Aorta (tissue), 5 donors: ENCODE measurements around the gene TFIP11. TPM values are rescaled to one million over a fixed set of nuclear protein-coding genes. Genes with fewer than 3 reads are reported as not detected.

Experiments
- ATAC-seq: fragments of 200-7000 bp; cut with Tn5 transposase; one replicate; pipeline ENCODE4 v1.9.1; 2022; ENCODE audit warnings: moderate library complexity; ENCODE audit not compliant: low FRiP score
- DNase-seq, 2 donors: peaks; one replicate each; pipeline ENCODE4 v3.0.0-alpha.2; 2020
- H3K27ac ChIP-seq, 2 donors: one replicate each; pipeline ENCODE4 v1.5.1; 2013; ENCODE audit warnings: low read length in 2 of 2, mild to moderate bottlenecking in 2 of 2, moderate library complexity in 2 of 2, control low read depth in 1 of 2, inconsistent platforms in 1 of 2, low read depth in 1 of 2
- H3K27me3 ChIP-seq, 2 donors: one replicate each; pipeline ENCODE4 v1.6.1; 2013; ENCODE audit warnings: control low read depth in 1 of 2, low read length in 1 of 2, mild to moderate bottlenecking in 1 of 2, moderate library complexity in 1 of 2; ENCODE audit not compliant: insufficient read depth in 2 of 2, control insufficient read depth in 1 of 2
- H3K36me3 ChIP-seq, 2 donors: one replicate each; pipeline ENCODE4 v1.6.1; 2013; ENCODE audit warnings: control low read depth in 1 of 2, low read length in 1 of 2, mild to moderate bottlenecking in 1 of 2; ENCODE audit not compliant: insufficient read depth in 2 of 2, control insufficient read depth in 1 of 2
- H3K4me1 ChIP-seq, 2 donors: one replicate each; pipeline ENCODE4 v1.6.1; 2013; ENCODE audit warnings: low read length in 2 of 2, control low read depth in 1 of 2, mild to moderate bottlenecking in 1 of 2, moderate library complexity in 1 of 2; ENCODE audit not compliant: insufficient read depth in 2 of 2, control insufficient read depth in 1 of 2
- H3K4me3 ChIP-seq, 2 donors: one replicate each; pipeline ENCODE4 v1.5.1; 2013; ENCODE audit warnings: low read length in 2 of 2, control low read depth in 1 of 2, mild to moderate bottlenecking in 1 of 2
- H3K9me3 ChIP-seq: one replicate; pipeline ENCODE4 v1.6.1; 2013; ENCODE audit warnings: mild to moderate bottlenecking, low read length; ENCODE audit not compliant: control insufficient read depth
- WGBS, 2 donors: extraction: QIAGEN DNeasy Blood & Tissue Kit; methylation state at CpG; one replicate each; pipeline ENCODE4 v1.1.7; 2013; 5-methylcytosine and 5-hydroxymethylcytosine counted together
- intact Hi-C, 2 donors: fragments of 100-400 bp; cut with DNase I; formaldehyde crosslinking; loops; one replicate each; pipeline versions ENCODE4 v1.14.2 to v1.15.0; 2022
- polyA plus RNA-seq, 2 donors: library from polyadenylated mRNA; stranded (reverse); fragments of 200-250 nt; gene quantifications; one replicate each; pipeline ENCODE4 v1.2.3, GENCODE V29; 2013
- total RNA-seq, 2 donors: library from RNA; stranded (reverse); fragmentation: NEBNext Ultra II Directional; extraction: Animal tissue kit (Norgen Biotek cat#: 25700); gene quantifications; one replicate each; pipeline ENCODE4 v1.2.1, GENCODE V29; 2021
- donor health status: healthy with polysubstance abuse.
- donor health status: Bipolar disorder and iron deficiency.
- donor health status: DM: no; HTN: no; CAD: no.
- donor health status: DM: no; HTN: no; CAD: no.
- donor health status: DM: yes; HTN: yes; CAD: no.

Gene TFIP11
- total and polyA plus RNA-seq, 4 donors = 6.1 to 31.4 (median 26.2) TPM

DNA sequence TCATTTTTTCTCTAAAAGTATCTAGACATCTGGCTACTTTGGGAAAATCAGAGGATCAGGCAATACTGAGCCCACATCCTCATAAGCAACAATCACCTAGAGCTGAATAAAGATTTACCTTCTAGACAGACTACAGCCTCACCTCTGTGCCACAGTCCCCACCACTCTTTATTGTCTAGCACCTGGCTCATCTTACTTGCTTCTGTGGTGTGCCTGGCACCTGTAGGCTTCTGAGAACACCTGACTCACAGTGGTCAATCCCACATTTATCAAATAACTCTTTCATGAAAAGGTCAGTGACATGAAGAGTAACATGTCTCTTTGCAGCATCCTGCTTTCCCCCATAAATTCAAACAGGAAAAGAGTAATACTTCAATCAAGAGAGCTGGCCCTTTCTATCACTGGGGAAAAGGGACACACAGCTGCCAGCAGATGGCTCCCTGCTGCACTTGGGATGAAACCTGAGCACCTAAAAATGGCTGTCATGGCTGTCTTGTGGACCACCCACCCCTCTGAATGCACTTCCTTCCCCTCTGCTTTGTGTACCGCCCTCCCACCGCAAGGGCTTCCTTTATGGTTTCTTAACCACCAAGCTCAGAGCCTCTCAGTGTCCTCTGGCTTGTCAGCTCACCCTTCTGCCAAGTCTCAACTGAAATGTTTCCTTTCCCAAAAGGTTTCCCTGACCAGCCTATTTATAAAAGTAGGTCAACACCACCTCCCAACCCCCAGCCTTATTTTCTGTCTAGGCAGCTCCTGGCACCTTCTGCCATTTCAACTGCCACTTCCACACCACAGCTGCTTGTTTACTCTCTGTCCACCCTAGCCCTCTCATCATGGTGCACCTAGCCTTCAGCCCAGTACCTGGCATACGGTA, 9.3 kb downstream of the TFIP11 start:
- Histone ChIP-seq H3K4me3 (no peak overlapping the region), H3K27ac (peak overlapping the region in 1 of 2 donors; percentile 9), H3K9me3 (no peaks in the 10 kb centered on the region), H3K4me1 (no peaks in the 10 kb centered on the region), H3K36me3 (peaks cover 14 to 22% of the 10 kb centered on the region in 2 donors), H3K27me3 (no peaks in the 10 kb centered on the region)
- no peak for ATAC-seq
- intact Hi-C loops = no loop called here
- WGBS, 2 donors = 39 to 43% methylated on average over 3 of the region's 3 CpGs
- DNase-seq = peak in 1 of 2 donors; percentile 60

DNA sequence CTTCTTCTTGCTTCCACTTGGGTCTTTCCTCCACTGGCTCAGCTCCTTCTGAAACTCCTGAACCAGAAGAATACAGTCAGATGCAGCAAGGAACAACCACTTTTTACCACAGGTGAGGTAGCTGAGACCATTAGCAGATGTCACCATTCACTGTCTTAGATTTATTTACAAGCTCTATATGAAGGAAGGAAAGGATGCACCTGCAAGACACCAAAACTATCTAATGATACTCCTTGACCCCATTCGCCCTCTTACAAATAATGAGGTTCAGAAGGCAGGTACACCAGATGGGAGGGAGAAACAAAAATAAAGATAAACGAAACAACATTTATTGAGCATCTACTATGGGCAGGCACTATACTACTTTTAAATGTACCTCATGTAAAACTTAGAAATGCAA, 10.3 kb downstream of the TFIP11 start:
- no peak overlapping the region for H3K4me3 ChIP-seq
- H3K27ac ChIP-seq = no peak overlapping the region
- DNase-seq = no peak
- intact Hi-C loops = no loop called here
- 91 to 93% methylated on average over 2 of the region's 2 CpGs for WGBS, 2 donors
- no peaks in the 10 kb centered on the region for H3K27me3 ChIP-seq
- H3K36me3 ChIP-seq = peaks cover 14 to 22% of the 10 kb centered on the region in 2 donors
- no peaks in the 10 kb centered on the region for H3K4me1 ChIP-seq
- no peaks in the 10 kb centered on the region for H3K9me3 ChIP-seq
- ATAC-seq = no peak

DNA sequence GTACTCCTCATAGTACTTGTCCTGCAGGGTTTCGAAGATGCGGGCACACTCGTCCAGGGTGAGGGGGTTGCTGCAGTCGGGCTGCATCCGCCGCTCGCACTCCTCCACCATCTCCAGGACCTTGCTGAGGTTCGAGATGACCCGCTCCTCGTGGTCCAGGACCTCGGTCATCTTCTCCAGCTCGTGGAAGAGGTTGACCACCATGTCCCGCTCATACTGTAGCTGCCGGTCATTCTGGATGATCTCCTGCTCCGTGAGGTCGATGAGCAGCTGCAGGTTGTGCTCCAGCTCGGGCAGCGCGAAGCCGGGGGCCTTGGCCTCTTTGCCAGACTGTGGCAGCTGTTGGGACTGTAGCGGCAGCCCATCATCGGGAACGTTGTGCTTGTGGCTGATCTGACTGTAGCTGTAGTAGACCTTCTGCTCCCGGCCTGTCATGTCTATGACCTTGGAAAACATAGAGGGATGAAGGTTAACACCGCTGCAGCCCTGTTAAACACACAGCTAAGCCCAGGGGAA, 13.0 kb downstream of the TFIP11 start:
- ATAC-seq (peak; percentile 22), DNase-seq (no peak)
- H3K27me3 ChIP-seq = no peaks in the 10 kb centered on the region
- peaks cover 4 to 22% of the 10 kb centered on the region in 2 donors for H3K36me3 ChIP-seq
- no peaks in the 10 kb centered on the region for H3K9me3 ChIP-seq
- intact Hi-C loops = no loop called here
- 91 to 92% methylated on average over 25 of the region's 25 CpGs for WGBS, 2 donors
- H3K27ac ChIP-seq = no peak overlapping the region
- no peak overlapping the region for H3K4me3 ChIP-seq
- H3K4me1 ChIP-seq = no peaks in the 10 kb centered on the region

DNA sequence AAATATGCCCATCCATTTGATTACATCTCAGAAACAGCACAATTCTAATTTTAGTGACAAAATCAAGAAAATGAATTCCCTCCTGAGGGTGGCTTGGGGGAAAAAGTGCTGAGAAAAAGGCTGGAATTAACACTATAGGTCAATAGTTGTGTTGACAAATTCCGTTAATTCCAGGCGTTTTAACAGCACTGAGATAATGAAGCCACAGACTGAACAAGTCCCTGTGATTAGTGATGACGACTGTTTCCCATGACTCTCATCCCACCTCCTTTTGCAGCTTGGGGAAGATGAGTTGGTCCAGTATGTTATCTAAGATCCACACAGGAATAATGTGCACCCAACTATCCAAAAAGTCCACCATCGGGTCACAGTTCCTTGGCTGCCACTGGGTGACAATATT, 15.8 kb downstream of the TFIP11 start:
- WGBS, 2 donors = 78 to 79% methylated on average over 4 of the region's 4 CpGs
- no peaks in the 10 kb centered on the region for H3K27me3 ChIP-seq
- no peak for DNase-seq
- H3K9me3 ChIP-seq = no peaks in the 10 kb centered on the region
- no peak overlapping the region for H3K4me3 ChIP-seq
- ATAC-seq = no peak
- H3K27ac ChIP-seq = no peak overlapping the region
- H3K4me1 ChIP-seq = no peaks in the 10 kb centered on the region
- intact Hi-C loops = no loop called here
- peaks cover 3 to 17% of the 10 kb centered on the region in 2 donors for H3K36me3 ChIP-seq

DNA sequence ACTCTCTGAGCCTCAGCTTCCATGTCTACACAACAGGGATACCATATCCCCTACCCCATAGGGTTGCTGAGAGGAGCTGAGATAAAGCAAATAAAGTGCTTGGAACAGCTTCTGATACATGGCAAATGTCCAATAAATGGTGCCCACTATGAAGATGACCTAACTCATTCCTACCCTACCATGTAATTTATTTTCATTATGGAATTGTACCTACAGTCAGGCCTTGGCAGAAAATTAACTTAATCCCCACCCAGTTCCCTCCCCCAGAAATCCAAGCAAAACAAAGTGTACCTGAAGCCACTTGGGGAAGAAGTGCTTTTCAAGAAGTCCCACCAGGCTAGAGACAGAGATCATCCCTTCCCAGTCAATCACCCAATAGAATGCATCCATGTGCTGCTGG, 17.8 kb downstream of the TFIP11 start:
- ATAC-seq (no peak), DNase-seq (no peak)
- H3K27ac ChIP-seq = no peak overlapping the region
- peaks cover 3 to 21% of the 10 kb centered on the region in 2 donors for H3K36me3 ChIP-seq
- no peaks in the 10 kb centered on the region for H3K4me1 ChIP-seq
- H3K27me3 ChIP-seq = no peaks in the 10 kb centered on the region
- no peaks in the 10 kb centered on the region for H3K9me3 ChIP-seq
- intact Hi-C loops = no loop called here
- H3K4me3 ChIP-seq = no peak overlapping the region

DNA sequence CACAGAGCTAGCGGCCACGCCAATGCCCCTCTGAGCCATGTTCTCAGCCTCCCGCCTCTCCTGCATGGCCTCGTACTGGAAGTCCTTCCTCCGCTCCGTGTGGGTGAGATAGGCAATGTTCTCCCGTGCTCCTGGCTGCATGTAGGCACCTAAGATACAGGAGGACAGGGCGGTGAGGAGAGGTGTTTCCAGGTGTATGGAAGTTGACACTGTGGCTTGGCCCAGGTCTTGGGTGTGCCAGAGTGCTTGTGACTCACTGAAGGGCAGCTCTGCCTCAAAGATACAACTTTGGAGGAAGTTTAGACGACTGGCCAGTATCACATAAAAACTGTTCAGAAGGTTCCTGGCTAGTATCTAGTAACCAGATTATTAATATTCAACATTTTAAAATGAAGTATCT, 20.1 kb downstream of the TFIP11 start:
- Histone ChIP-seq H3K27ac (no peak overlapping the region), H3K9me3 (no peaks in the 10 kb centered on the region), H3K4me3 (no peak overlapping the region), H3K27me3 (no peaks in the 10 kb centered on the region), H3K36me3 (peaks cover 3 to 23% of the 10 kb centered on the region in 2 donors), H3K4me1 (no peaks in the 10 kb centered on the region)
- no peak for ATAC-seq
- 89 to 91% methylated on average over 9 of the region's 9 CpGs for WGBS, 2 donors
- DNase-seq = no peak
- intact Hi-C loops = no loop called here

DNA sequence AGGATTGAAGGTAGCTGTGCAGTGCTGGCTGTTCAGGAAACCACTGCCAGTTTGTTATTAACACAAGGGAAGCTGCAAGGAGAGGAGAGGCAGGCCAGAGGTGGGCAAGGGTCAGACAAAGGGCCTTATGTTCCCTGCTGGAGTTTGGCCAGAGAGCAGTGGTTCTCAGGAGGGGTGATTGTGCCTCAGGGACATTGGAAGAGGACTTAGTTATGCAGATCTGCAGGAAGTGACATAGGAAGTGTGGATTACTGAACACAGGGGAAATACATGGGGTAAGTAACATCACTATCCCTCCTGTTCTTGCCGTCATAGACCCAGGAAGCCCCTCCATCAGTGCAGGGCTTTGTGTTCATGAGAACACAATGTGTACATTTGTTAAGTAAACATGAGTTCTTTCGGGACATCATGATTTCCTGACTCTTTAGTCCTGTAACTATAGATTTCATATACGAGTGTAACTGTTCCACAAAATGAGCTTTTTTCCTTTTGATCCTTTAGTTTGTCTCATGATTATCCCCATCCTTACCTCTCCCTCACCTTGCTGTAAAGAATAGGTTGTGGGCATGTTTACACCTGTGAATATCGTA, 22.7 kb downstream of the TFIP11 start:
- intact Hi-C loops = no loop called here
- peaks cover 3 to 16% of the 10 kb centered on the region in 2 donors for H3K36me3 ChIP-seq
- no peaks in the 10 kb centered on the region for H3K9me3 ChIP-seq
- H3K4me3 ChIP-seq = no peak overlapping the region
- DNase-seq (no peak), ATAC-seq (no peak)
- WGBS, 2 donors = 75 to 78% methylated on average over 4 of the region's 4 CpGs
- no peak overlapping the region for H3K27ac ChIP-seq
- no peaks in the 10 kb centered on the region for H3K27me3 ChIP-seq
- peaks cover 0 to 4% of the 10 kb centered on the region in 2 donors for H3K4me1 ChIP-seq

DNA sequence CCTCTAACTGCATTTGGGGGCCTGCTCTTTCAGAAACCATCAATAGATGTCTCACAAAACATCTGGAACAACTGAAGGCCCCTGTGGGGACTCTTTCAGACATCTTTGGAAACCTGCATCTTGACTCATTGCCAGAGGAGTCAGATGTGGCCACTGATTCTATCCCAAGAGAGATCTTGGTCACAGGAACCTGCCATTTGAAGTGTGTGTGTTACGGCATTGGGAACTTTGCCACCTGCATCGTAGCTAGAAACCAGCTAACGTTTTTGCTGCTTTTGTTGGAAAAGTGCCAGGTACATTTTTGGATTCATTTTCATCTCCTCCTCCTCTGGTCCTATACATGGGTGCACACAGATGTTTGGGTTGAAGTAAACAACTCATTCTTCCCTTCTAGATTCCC, 24.3 kb downstream of the TFIP11 start:
- Histone ChIP-seq H3K4me3 (no peak overlapping the region), H3K9me3 (no peaks in the 10 kb centered on the region), H3K27ac (no peak overlapping the region), H3K27me3 (no peaks in the 10 kb centered on the region), H3K36me3 (peaks cover 3 to 14% of the 10 kb centered on the region in 2 donors), H3K4me1 (peaks cover 2 to 4% of the 10 kb centered on the region in 2 donors)
- ATAC-seq (no peak), DNase-seq (no peak)
- 12 to 16% methylated on average over 3 of the region's 3 CpGs for WGBS, 2 donors
- intact Hi-C loops = no loop called here

DNA sequence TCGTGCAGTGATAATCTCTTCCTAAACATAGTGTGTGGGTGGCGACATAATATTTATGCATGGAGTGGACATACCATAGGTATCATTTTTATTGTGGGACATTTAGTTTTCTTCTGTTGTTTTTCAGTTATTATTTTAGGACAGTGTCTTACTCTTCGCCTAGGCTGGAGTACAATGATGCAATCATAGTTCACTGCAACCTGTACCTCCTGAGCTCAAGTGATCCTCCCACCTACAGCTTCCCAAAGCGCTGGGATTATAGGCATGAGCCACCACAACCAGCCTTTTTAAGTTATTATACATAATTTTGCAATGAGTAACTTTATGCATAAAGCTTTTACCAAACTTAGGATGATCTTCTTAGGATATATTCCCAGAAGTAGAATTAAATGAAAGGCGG, 25.9 kb downstream of the TFIP11 start:
- H3K36me3 ChIP-seq = peaks cover 0 to 10% of the 10 kb centered on the region in 2 donors

More for the DNA sequence above, 25.9 kb downstream of the TFIP11 start:
- H3K27me3 ChIP-seq = no peaks in the 10 kb centered on the region
- H3K27ac ChIP-seq = no peak overlapping the region
- no peak for ATAC-seq
- 77 to 81% methylated on average over 5 of the region's 5 CpGs for WGBS, 2 donors
- peaks cover 2 to 4% of the 10 kb centered on the region in 2 donors for H3K4me1 ChIP-seq
- no peak for DNase-seq
- no peaks in the 10 kb centered on the region for H3K9me3 ChIP-seq
- no peak overlapping the region for H3K4me3 ChIP-seq
- intact Hi-C loops = no loop called here
